Activated B cell treated with CpG ODN at 0.5 μM for 24 hours (primary cell): Measurements from ENCODE around the gene SLC35G1. TPM values are rescaled to one million over a fixed set of nuclear protein-coding genes. Genes with fewer than 3 reads are reported as not detected.

Experiments used
- ATAC-seq: fragments of 200-7000 bp; cut with Tn5 transposase; one replicate; pipeline ENCODE4 v1.10.0; 2021; ENCODE audit warnings: low read depth, mild to moderate bottlenecking, moderate library complexity
- CTCF ChIA-PET: fragments of 350-600 bp; sonication (Branson Sonifier 250); formaldehyde crosslinking; loops from one replicate; lab custom pipeline; 2021; ENCODE audit warnings: antibody characterized with exemption; lab: Charles Lee
- POLR2A ChIA-PET: fragments of 350-600 bp; sonication (Branson Sonifier 250); formaldehyde crosslinking; loops from one replicate; lab custom pipeline; 2021; ENCODE audit warnings: antibody characterized with exemption; lab: Charles Lee
- DNase-seq: peaks from one replicate; pipeline ENCODE4 v3.0.0; 2022
- H3K27ac Mint-ChIP-seq: one replicate; pipeline ENCODE4 v1.8.0; 2020; ENCODE audit warnings: mixed read lengths
- H3K27me3 Mint-ChIP-seq: one replicate; pipeline ENCODE4 v1.8.0; 2021; ENCODE audit warnings: mixed read lengths
- H3K36me3 Mint-ChIP-seq: one replicate; pipeline ENCODE4 v1.8.0; 2021; ENCODE audit warnings: low read depth, mixed read lengths
- H3K4me1 Mint-ChIP-seq: one replicate; pipeline ENCODE4 v1.8.0; 2021; ENCODE audit warnings: mixed read lengths
- H3K4me3 Mint-ChIP-seq: one replicate; pipeline ENCODE4 v1.8.0; 2020; ENCODE audit warnings: mild to moderate bottlenecking, mixed read lengths
- H3K9me3 Mint-ChIP-seq: one replicate; pipeline ENCODE4 v1.8.0; 2020; ENCODE audit warnings: mixed read lengths
- CTCF ChIP-seq: fragments of 200-600 bp; IDR thresholded peaks from one replicate; pipeline ENCODE4 v1.8.0; 2022; ENCODE audit warnings: antibody characterized with exemption, mild to moderate bottlenecking
- intact Hi-C: fragments of 100-400 bp; cut with micrococcal nuclease; formaldehyde crosslinking; loops from one replicate; pipeline ENCODE4 v1.15.1; 2024
- total RNA-seq: library from RNA; stranded (reverse); gene quantifications from 2 replicates; pipeline ENCODE4 v1.2.3, GENCODE V29; 2022

The SLC35G1 gene
- total RNA-seq, 1 donor from 2014 or later: 2.1 TPM

GRCh38 chr10:93938140-93938539 is 44.4 kb downstream of the SLC35G1 start:
- POLR2A ChIA-PET: no interaction called here
- CTCF ChIA-PET: no interaction called here
- no peak for DNase-seq
- H3K27ac Mint-ChIP-seq: no peak overlapping the region
- intact Hi-C loops: no loop called here
- H3K36me3 Mint-ChIP-seq: no peaks in the 10 kb centered on the region
- H3K9me3 Mint-ChIP-seq: peaks cover 2% of the 10 kb centered on the region
- no peak overlapping the region for H3K4me3 Mint-ChIP-seq
- peaks cover 3% of the 10 kb centered on the region for H3K27me3 Mint-ChIP-seq
- no peaks in the 10 kb centered on the region for H3K4me1 Mint-ChIP-seq
- TF ChIP-seq CTCF: no peak
- ATAC-seq: no peak

- H3K4me1 Mint-ChIP-seq: no peaks in the 10 kb centered on the region
- H3K27me3 Mint-ChIP-seq: no peaks in the 10 kb centered on the region
- ATAC-seq: no peak
- TF ChIP-seq CTCF: no peak
- no peak for DNase-seq
- intact Hi-C loops: no loop called here
- no peak overlapping the region for H3K27ac Mint-ChIP-seq
- H3K4me3 Mint-ChIP-seq: no peak overlapping the region
- ChIA-PET POLR2A (no interaction called here), CTCF (no interaction called here)
- no peaks in the 10 kb centered on the region for H3K36me3 Mint-ChIP-seq
- H3K9me3 Mint-ChIP-seq: no peaks in the 10 kb centered on the region
Observed at GRCh38 chr10:93940881-93941280, 47.1 kb downstream of the SLC35G1 start.

GRCh38 chr10:93941606-93942005 is 47.8 kb downstream of the SLC35G1 start:
- Mint-ChIP-seq H3K36me3 (no peaks in the 10 kb centered on the region), H3K9me3 (no peaks in the 10 kb centered on the region), H3K4me3 (no peak overlapping the region), H3K4me1 (no peaks in the 10 kb centered on the region), H3K27ac (no peak overlapping the region), H3K27me3 (no peaks in the 10 kb centered on the region)
- ATAC-seq: no peak
- TF ChIP-seq CTCF: no peak
- no peak for DNase-seq
- ChIA-PET CTCF (no interaction called here), POLR2A (no interaction called here)
- intact Hi-C loops: no loop called here

- Mint-ChIP-seq H3K9me3 (no peaks in the 10 kb centered on the region), H3K36me3 (no peaks in the 10 kb centered on the region), H3K27ac (no peak overlapping the region), H3K27me3 (no peaks in the 10 kb centered on the region), H3K4me3 (no peak overlapping the region), H3K4me1 (no peaks in the 10 kb centered on the region)
- POLR2A ChIA-PET: no interaction called here
- no peak for ATAC-seq
- no peak for TF ChIP-seq CTCF
- CTCF ChIA-PET: no interaction called here
- DNase-seq: no peak
- intact Hi-C loops: no loop called here
Observed at GRCh38 chr10:93945819-93946218, 52.0 kb downstream of the SLC35G1 start.

GRCh38 chr10:93947055-93947454 is 53.3 kb downstream of the SLC35G1 start:
- Mint-ChIP-seq H3K36me3 (no peaks in the 10 kb centered on the region), H3K4me3 (no peak overlapping the region), H3K27me3 (no peaks in the 10 kb centered on the region), H3K27ac (no peak overlapping the region), H3K4me1 (no peaks in the 10 kb centered on the region), H3K9me3 (no peaks in the 10 kb centered on the region)
- TF ChIP-seq CTCF: no peak
- ChIA-PET POLR2A (no interaction called here), CTCF (no interaction called here)
- DNase-seq (no peak), ATAC-seq (no peak)
- intact Hi-C loops: no loop called here
